GM13977 (cell line): Measurements from ENCODE around the gene TMEM127.

Experiments
- DNase-seq: peaks from one replicate; pipeline ENCODE4 v3.0.0; 2012; ENCODE audit warnings: low spot score
- CTCF ChIP-seq: IDR thresholded peaks from 2 replicates; pipeline ENCODE4 v1.5.1; 2012; ENCODE audit warnings: mild to moderate bottlenecking, control low read depth; ENCODE audit not compliant: insufficient read depth; ENCODE audit errors: extremely low read depth, missing control alignments
- in situ Hi-C: fragments of 300-500 bp; cut with MboI; formaldehyde crosslinking; loops from one replicate; pipeline ENCODE4 v1.12.0; 2022; ENCODE audit warnings: low sequenced_read_pairs, low pct_unique_long_range_greater_than_20kb, mixed read lengths, inconsistent platforms; ENCODE audit not compliant: unreplicated experiment

The TMEM127 gene

DNA sequence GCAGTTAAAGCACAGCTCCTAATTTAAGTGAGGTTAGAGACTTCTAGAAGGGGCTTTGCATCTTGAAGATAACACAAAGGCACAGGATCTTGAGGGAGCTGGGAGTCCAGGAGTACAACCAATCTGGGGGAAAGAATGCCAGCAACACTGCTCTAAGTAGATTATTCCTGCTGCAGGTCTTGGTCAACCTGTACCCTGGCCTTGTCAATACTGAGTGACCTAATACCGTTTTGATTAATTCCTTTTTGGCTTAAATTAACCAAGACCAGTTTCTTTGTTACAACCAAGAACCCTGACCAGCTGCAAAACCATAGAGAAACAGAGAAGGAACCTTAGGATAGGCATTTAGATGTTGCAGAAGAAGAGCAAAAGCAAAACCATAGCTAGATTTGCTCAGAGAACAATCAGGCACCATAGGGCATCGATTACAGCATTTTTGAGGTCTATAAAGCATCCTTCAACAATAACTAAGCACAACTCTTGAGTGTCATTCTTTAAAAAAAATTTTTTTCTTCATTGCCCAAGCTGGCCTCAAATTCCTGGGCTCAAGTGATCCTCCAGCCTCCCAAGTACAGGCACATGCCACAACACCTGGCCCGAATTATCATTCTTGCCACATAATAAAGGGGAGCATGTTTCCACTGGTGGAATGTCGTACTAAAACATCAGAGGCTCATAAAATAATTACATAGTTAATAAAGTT is 63.5 kb downstream of the TMEM127 start:
- in situ Hi-C loops = no loop called here
- no peak for TF ChIP-seq CTCF
- DNase-seq = no peak

DNA sequence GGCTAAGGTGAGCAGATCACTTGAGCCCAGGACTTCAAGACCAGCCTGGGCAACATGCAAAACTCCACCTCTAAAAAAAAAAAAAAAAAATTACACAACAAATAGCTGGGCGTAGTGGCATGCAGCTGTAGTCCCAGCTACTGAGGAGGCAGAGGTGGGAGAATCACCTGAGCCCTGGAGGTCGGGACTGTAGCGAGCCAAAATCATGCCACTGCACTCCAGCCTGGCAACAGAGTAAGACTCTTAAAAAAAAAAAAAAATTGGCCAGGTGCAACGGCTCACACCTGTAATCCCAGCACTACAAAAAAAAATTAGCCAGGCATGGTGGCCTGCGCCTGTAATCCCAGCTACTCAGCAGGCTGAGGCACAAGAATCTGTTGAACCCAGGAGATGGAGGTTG is 64.5 kb downstream of the TMEM127 start:
- TF ChIP-seq CTCF = no peak
- DNase-seq = no peak
- in situ Hi-C loops = no loop called here

DNA sequence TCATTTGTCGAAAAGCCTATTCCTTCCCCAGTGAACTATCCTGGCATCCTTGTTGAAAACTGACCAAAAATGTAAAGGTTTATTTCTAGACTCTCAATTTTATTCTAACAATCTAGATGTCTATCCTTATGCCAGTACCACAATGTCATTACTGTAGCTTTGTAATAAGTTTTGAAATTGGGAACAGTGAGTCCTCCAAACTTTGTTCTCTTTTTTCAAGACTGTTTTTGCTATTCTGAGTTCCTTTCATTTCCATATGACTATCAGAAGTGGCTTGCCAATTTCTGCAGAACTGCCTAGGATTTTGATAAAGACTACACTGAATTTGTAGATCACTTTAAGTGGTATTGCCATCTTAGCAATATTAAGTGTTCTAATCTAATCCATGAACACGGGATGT is 66.9 kb downstream of the TMEM127 start:
- in situ Hi-C loops = loop anchor here (25.0 kb wide), 1 partner anchor 187 kb away; no protein-coding TSS in a partner anchor
- no peak for DNase-seq
- no peak for TF ChIP-seq CTCF
